Activated B cell treated with CpG ODN at 0.5 μM for 24 hours (primary cell): ENCODE results near the gene MX1. TPM values are rescaled to one million over a fixed set of nuclear protein-coding genes. Genes with fewer than 3 reads are reported as not detected.

ENCODE experiments used
- ATAC-seq: fragments of 200-7000 bp; cut with Tn5 transposase; one replicate; pipeline ENCODE4 v1.10.0; 2021; ENCODE audit warnings: low read depth, mild to moderate bottlenecking, moderate library complexity
- CTCF ChIA-PET: fragments of 350-600 bp; sonication (Branson Sonifier 250); formaldehyde crosslinking; loops from one replicate; lab custom pipeline; 2021; ENCODE audit warnings: antibody characterized with exemption; lab: Charles Lee
- POLR2A ChIA-PET: fragments of 350-600 bp; sonication (Branson Sonifier 250); formaldehyde crosslinking; loops from one replicate; lab custom pipeline; 2021; ENCODE audit warnings: antibody characterized with exemption; lab: Charles Lee
- DNase-seq: peaks from one replicate; pipeline ENCODE4 v3.0.0; 2022
- H3K27ac Mint-ChIP-seq: one replicate; pipeline ENCODE4 v1.8.0; 2020; ENCODE audit warnings: mixed read lengths
- H3K27me3 Mint-ChIP-seq: one replicate; pipeline ENCODE4 v1.8.0; 2021; ENCODE audit warnings: mixed read lengths
- H3K36me3 Mint-ChIP-seq: one replicate; pipeline ENCODE4 v1.8.0; 2021; ENCODE audit warnings: low read depth, mixed read lengths
- H3K4me1 Mint-ChIP-seq: one replicate; pipeline ENCODE4 v1.8.0; 2021; ENCODE audit warnings: mixed read lengths
- H3K4me3 Mint-ChIP-seq: one replicate; pipeline ENCODE4 v1.8.0; 2020; ENCODE audit warnings: mild to moderate bottlenecking, mixed read lengths
- H3K9me3 Mint-ChIP-seq: one replicate; pipeline ENCODE4 v1.8.0; 2020; ENCODE audit warnings: mixed read lengths
- CTCF ChIP-seq: fragments of 200-600 bp; IDR thresholded peaks from one replicate; pipeline ENCODE4 v1.8.0; 2022; ENCODE audit warnings: antibody characterized with exemption, mild to moderate bottlenecking
- intact Hi-C: fragments of 100-400 bp; cut with micrococcal nuclease; formaldehyde crosslinking; loops from one replicate; pipeline ENCODE4 v1.15.1; 2024
- total RNA-seq: library from RNA; stranded (reverse); gene quantifications from 2 replicates; pipeline ENCODE4 v1.2.3, GENCODE V29; 2022

MX1 gene
- total RNA-seq, 1 donor from 2014 or later, result 64.2 TPM

DNA sequence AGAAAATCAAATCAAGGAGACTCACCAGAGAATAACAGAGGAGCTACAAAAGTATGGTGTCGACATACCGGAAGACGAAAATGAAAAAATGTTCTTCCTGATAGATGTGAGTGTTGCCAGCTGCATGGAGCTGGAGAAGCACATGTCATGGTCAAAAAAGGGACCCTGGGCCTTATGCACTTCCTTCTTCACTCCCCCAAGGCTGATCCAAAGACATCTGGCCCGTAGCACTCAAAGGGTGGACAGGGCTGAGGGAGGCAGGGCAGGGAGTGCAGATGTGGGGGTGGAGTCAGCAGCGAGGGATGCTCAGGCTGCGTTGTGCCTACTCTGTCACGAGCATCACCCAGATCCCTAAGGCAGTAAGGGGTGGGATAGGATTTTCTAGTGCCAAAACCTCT, 19.4 kb downstream of the MX1 start:
- H3K27me3 Mint-ChIP-seq, result no peaks in the 10 kb centered on the region
- no peak for TF ChIP-seq CTCF
- CTCF ChIA-PET, result no interaction called here
- H3K36me3 Mint-ChIP-seq, result peaks cover 97% of the 10 kb centered on the region
- ATAC-seq (no peak), DNase-seq (no peak)
- no peaks in the 10 kb centered on the region for H3K9me3 Mint-ChIP-seq
- POLR2A ChIA-PET, result no interaction called here
- intact Hi-C loops, result no loop called here
- no peak overlapping the region for H3K4me3 Mint-ChIP-seq
- no peak overlapping the region for H3K27ac Mint-ChIP-seq
- no peaks in the 10 kb centered on the region for H3K4me1 Mint-ChIP-seq

GRCh38 chr21:41446586-41446985, 20.5 kb downstream of the MX1 start:
- DNase-seq (no peak), ATAC-seq (no peak)
- Mint-ChIP-seq H3K4me1 (peaks cover 4% of the 10 kb centered on the region), H3K27me3 (no peaks in the 10 kb centered on the region), H3K27ac (no peak overlapping the region), H3K36me3 (peaks cover 95% of the 10 kb centered on the region), H3K9me3 (no peaks in the 10 kb centered on the region), H3K4me3 (no peak overlapping the region)
- TF ChIP-seq CTCF, result no peak
- ChIA-PET CTCF (no interaction called here), POLR2A (no interaction called here)
- intact Hi-C loops, result no loop called here

DNA sequence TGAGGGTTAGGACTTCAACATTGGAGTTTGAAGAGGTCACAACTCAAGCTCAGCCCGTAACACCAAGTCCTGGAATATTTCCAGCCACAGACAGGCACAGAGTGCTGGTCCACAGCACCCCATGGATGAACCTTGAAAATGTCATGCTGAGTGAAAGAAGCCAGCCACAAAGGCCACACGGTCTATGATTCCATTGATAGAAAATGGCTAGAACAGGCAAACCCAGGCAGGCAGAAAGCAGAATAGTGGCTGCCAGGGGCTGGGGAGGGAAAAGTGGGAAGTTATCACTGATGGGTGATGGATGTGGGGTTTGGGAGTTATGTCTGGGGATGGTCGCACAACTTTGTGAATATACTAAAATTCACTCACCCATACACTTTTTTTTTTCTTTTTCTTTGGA, 21.3 kb downstream of the MX1 start:
- CTCF ChIA-PET, result no interaction called here

DNA sequence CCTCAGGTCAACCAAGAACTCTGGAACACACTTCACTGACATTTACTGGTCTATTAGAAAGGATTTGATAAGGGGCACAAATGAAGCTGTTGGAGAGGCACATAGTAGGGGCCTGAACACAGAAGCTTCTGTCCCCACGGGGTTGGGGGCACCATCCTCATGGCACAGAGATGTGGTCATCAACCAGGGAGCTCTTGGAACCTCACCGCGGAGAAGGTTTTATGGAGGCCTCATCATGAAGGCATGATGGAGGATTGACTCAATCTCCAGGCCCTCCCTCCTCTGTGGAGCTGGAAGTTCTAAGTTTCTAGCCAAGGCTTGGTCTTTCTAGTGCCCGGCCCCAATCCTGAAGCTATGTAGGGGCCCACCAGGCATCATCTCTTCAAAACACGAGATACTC, 23.6 kb downstream of the MX1 start:
- no peak overlapping the region for H3K4me3 Mint-ChIP-seq
- ATAC-seq (no peak), DNase-seq (no peak)
- no peaks in the 10 kb centered on the region for H3K27me3 Mint-ChIP-seq
- intact Hi-C loops, result no loop called here
- ChIA-PET POLR2A (no interaction called here), CTCF (interaction anchor here (1.1 to 2.3 kb wide), 2 partner anchors 11 to 166 kb away, joined by 3 to 13 read pairs; no protein-coding TSS in a partner anchor)
- H3K27ac Mint-ChIP-seq, result no peak overlapping the region
- no peaks in the 10 kb centered on the region for H3K9me3 Mint-ChIP-seq
- peaks cover 4% of the 10 kb centered on the region for H3K4me1 Mint-ChIP-seq
- peaks cover 95% of the 10 kb centered on the region for H3K36me3 Mint-ChIP-seq
- TF ChIP-seq CTCF, result no peak

More for the DNA sequence above, 21.3 kb downstream of the MX1 start:
- ATAC-seq (no peak), DNase-seq (no peak)
- H3K4me1 Mint-ChIP-seq, result peaks cover 4% of the 10 kb centered on the region
- H3K4me3 Mint-ChIP-seq, result no peak overlapping the region
- no peaks in the 10 kb centered on the region for H3K27me3 Mint-ChIP-seq
- H3K9me3 Mint-ChIP-seq, result no peaks in the 10 kb centered on the region
- POLR2A ChIA-PET, result no interaction called here
- intact Hi-C loops, result no loop called here
- no peak overlapping the region for H3K27ac Mint-ChIP-seq
- no peak for TF ChIP-seq CTCF
- peaks cover 95% of the 10 kb centered on the region for H3K36me3 Mint-ChIP-seq

DNA sequence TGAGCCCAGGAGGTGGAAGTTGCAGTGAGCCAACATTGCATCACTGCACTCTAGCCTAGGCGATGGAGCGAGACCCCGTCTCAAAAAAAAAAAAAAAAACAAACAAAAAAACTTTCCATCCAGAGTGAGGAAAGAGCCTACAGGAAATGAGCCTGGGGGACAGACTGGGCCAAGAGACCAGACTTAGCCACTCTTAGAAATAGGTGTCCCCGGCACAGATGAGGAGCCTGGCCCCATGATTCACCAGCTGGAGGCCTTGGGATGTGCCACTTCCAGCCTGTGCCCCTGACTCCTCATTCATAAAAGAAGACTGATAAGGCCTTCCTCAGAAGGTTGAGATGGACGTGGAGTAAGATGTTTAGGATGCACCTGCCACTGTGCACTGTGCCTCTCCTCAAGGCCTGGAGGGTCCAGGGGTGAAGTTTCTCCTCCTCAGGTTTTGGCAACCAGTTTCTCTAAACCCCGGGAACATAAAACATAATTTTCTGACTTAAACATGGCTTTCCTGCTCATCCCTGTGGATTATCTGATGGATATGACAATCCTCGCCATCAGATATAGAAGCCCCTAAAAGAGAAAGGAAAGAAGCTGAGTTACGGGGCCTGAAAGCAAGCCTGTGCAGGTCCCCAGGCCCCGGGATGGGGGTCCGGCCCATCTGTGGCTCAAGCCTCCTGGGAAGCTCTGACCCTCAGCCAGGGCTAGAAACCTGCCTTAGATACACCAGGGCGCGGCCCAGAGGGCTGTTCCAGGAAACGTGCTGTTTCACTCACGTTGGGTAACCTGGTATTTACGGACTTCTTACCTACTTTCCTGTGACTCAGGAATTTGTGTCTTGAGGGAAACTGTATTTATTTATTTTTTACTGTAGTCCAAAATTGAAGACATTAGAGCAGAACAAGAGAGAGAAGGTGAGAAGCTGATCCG, 26.0 kb downstream of the MX1 start:
- CTCF ChIA-PET, result no interaction called here
- TF ChIP-seq CTCF, result no peak
- ATAC-seq (peak; percentile 21), DNase-seq (no peak)
- POLR2A ChIA-PET, result no interaction called here
- Mint-ChIP-seq H3K4me1 (peaks cover 4% of the 10 kb centered on the region), H3K4me3 (no peak overlapping the region), H3K27ac (no peak overlapping the region), H3K36me3 (peaks cover 93% of the 10 kb centered on the region), H3K27me3 (no peaks in the 10 kb centered on the region), H3K9me3 (no peaks in the 10 kb centered on the region)
- intact Hi-C loops, result no loop called here
